ENCODE data around the gene TAGLN3.

GRCh38 chr3:112000966-112001365, 2.2 kb downstream of the TAGLN3 start:
- TF ChIP-seq CTCF (IDR thresholded peaks at IDR 0.05): no peak
- TF ChIP-seq POLR2A (IDR thresholded peaks at IDR 0.05): no peak
